PC-3 (cell line): Measurements from ENCODE around the gene PCCA. TPM values are rescaled to one million over a fixed set of nuclear protein-coding genes. Genes with fewer than 3 reads are reported as not detected.

ENCODE experiments used
- ATAC-seq: fragments of 200-7000 bp; cut with Tn5 transposase; 2 replicates; pipeline ENCODE4 v1.9.1; 2020; ENCODE audit warnings: mild to moderate bottlenecking, moderate library complexity
- BruUV-seq: library from RNA; stranded (reverse); fragments of 400-500 nt; replicated peaks from 2 replicates; lab custom pipeline; 2021; lab: Mats Ljungman, UMichigan
- CTCF ChIA-PET: fragments of 300-600 bp; sonication (Branson Sonifier 250); formaldehyde crosslinking; loops from one replicate; lab custom pipeline; 2022; ENCODE audit warnings: antibody characterized with exemption; lab: Charles Lee
- POLR2A ChIA-PET: fragments of 300-600 bp; sonication (Branson Sonifier 250); formaldehyde crosslinking; loops from one replicate; lab custom pipeline; 2022; ENCODE audit warnings: antibody characterized with exemption; ENCODE audit not compliant: unreplicated experiment; lab: Charles Lee
- DNase-seq: peaks from one replicate; pipeline ENCODE4 v3.0.0-alpha.2; 2015
- H2AFZ ChIP-seq: fragments of 300-600 bp; sonication (generic); 2 replicates; pipeline ENCODE4 v1.6.0; 2016; ENCODE audit warnings: antibody characterized with exemption, low read length
- H3F3A ChIP-seq: fragments of 300-600 bp; sonication (generic); one replicate; pipeline ENCODE4 v1.6.0; 2017; ENCODE audit warnings: antibody characterized with exemption, low read length, control low read depth, mild to moderate bottlenecking; ENCODE audit not compliant: unreplicated experiment
- H3K27ac ChIP-seq: fragments of 300-600 bp; sonication (generic); 2 replicates; pipeline ENCODE4 v1.5.1; 2016; ENCODE audit warnings: mild to moderate bottlenecking, low read length
- H3K27me3 ChIP-seq: fragments of 300-600 bp; sonication (generic); 2 replicates; pipeline ENCODE4 v1.6.1; 2016; ENCODE audit warnings: low read length, mixed read lengths
- H3K36me3 ChIP-seq: fragments of 300-600 bp; sonication (generic); 2 replicates; pipeline ENCODE4 v1.6.1; 2016; ENCODE audit warnings: low read depth, mixed run types, low read length, mixed read lengths
- H3K4me1 ChIP-seq: fragments of 300-600 bp; sonication (generic); 2 replicates; pipeline ENCODE4 v1.5.1; 2016; ENCODE audit warnings: low read length; ENCODE audit not compliant: insufficient read depth
- H3K4me2 ChIP-seq: fragments of 300-600 bp; sonication (generic); 2 replicates; pipeline ENCODE4 v1.6.0; 2016; ENCODE audit warnings: low read length
- H3K4me3 ChIP-seq: fragments of 300-600 bp; sonication (generic); 2 replicates; pipeline ENCODE4 v1.5.1; 2016; ENCODE audit warnings: mild to moderate bottlenecking, low read length, mixed read lengths
- H3K79me2 ChIP-seq: fragments of 300-600 bp; sonication (generic); 2 replicates; pipeline ENCODE4 v1.6.1; 2017; ENCODE audit warnings: low read length, mixed read lengths
- H3K9ac ChIP-seq: fragments of 300-600 bp; sonication (generic); 2 replicates; pipeline ENCODE4 v1.6.0; 2016; ENCODE audit warnings: mild to moderate bottlenecking, low read length
- H3K9me2 ChIP-seq: fragments of 300-600 bp; sonication (generic); replicated peaks from 2 replicates; pipeline ENCODE4 v1.6.1; 2016; ENCODE audit warnings: mixed run types, low read length, mixed read lengths
- H3K9me3 ChIP-seq: fragments of 300-600 bp; sonication (generic); 2 replicates; pipeline ENCODE4 v1.6.1; 2016; ENCODE audit warnings: low read length, mixed read lengths
- H4K20me1 ChIP-seq: fragments of 300-600 bp; sonication (generic); 2 replicates; pipeline ENCODE4 v1.6.1; 2016; ENCODE audit warnings: low read length, mixed read lengths
- EZH2 ChIP-seq: fragments of 300-600 bp; sonication (generic); IDR thresholded peaks from one replicate; pipeline ENCODE4 v1.6.1; 2017; ENCODE audit warnings: antibody characterized with exemption, mild to moderate bottlenecking, low read length; ENCODE audit not compliant: unreplicated experiment
- EZH2phosphoT487 ChIP-seq: fragments of 300-600 bp; sonication (generic); IDR thresholded peaks from 2 replicates; pipeline ENCODE4 v1.6.1; 2018; ENCODE audit warnings: mild to moderate bottlenecking, antibody characterized with exemption, low read length, borderline replicate concordance
- intact Hi-C: fragments of 100-400 bp; cut with micrococcal nuclease; formaldehyde crosslinking; loops from 2 replicates; pipeline ENCODE4 v1.9.0; 2023
- total RNA-seq: library from RNA; depleted of rRNA; stranded (reverse); fragments of >200 nt; gene quantifications from 2 replicates; pipeline ENCODE4 v1.2.3, GENCODE V29; 2014
- TF ChIP-seq, protein P1 (sequence below): fragments of 300-600 bp; sonication (generic); conservative IDR thresholded peaks from 2 replicates; pipeline ENCODE4 v1.5.1; 2017; ENCODE audit warnings: antibody characterized with exemption, low read depth, mild to moderate bottlenecking, low read length

Gene PCCA
- total RNA-seq, 1 experiment from 2014 or later, result 10.5 TPM

DNA sequence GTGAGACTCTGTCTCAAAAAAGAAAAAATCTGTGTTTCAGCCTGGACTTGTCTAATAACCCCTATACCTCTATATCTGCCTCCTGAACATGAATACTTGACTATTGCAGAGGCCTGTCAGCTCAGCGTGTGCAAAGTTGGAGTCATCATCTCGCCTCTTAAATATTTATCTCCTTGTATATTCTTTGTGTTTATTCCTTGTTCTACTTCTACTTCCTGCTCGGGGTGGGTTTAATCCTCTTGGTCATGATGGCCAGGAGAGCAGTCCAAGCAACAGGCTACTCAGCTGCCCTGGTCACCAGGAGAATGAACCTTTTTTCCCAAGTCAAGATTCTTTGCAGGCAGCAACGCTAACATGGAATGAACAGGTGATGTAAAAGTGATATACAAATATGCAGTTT lies 119.1 kb downstream of the PCCA start:
- POLR2A ChIA-PET, result no interaction called here
- no peaks in the 10 kb centered on the region for H3K79me2 ChIP-seq

DNA sequence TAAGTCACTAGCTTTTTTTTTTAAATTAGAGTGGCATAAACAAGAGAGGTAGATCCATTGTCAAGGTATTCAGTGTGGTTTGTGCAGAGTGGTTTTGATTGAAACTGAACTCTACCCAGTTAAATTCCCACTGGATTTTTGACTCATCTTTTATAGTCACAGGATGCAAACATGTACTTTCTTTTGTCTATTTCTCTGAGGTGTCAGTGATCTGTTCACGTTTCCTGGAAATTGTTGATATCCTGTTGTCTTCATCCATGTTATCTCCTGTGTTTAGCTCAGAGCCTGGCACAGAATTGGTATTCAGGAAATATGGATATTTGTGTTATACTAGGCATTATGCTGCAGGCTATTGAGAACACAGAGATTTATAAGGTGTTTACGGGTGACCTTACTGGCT lies 119.7 kb downstream of the PCCA start:
- Histone ChIP-seq H3K4me3 (no peak overlapping the region), H3K27ac (peak overlapping the region; percentile 24; the same call in 1 of the 2 replicates), H3K9me3 (no peaks in the 10 kb centered on the region), H3K9ac (no peak overlapping the region), H3K4me2 (0 out of 2 replicates have a peak overlapping the region, but pooled peaks have one; percentile 20), H2AFZ (no peak overlapping the region), H3K27me3 (no peaks in the 10 kb centered on the region), H3K79me2 (no peaks in the 10 kb centered on the region), H4K20me1 (no peaks in the 10 kb centered on the region), H3K4me1 (peaks cover 35% of the 10 kb centered on the region), H3F3A (no peaks in the 10 kb centered on the region), H3K36me3 (no peaks in the 10 kb centered on the region), H3K9me2 (no peaks in the 10 kb centered on the region)
- POLR2A ChIA-PET, result no interaction called here
- CTCF ChIA-PET, result no interaction called here
- intact Hi-C loops, result no loop called here
- DNase-seq (peak; percentile 47), ATAC-seq (peak; percentile 63)
- no TSS peak for BruUV-seq
- TF ChIP-seq EZH2phosphoT487, result no peak
- TF ChIP-seq EZH2, result no peak

More for the DNA sequence above, 119.1 kb downstream of the PCCA start:
- no peak overlapping the region for H3K9ac ChIP-seq
- no peak overlapping the region for H3K4me3 ChIP-seq
- peaks cover 39% of the 10 kb centered on the region for H3K4me1 ChIP-seq
- H3F3A ChIP-seq, result no peaks in the 10 kb centered on the region
- H3K27me3 ChIP-seq, result no peaks in the 10 kb centered on the region
- BruUV-seq, result no TSS peak
- peak overlapping the region; percentile 7; the same call in 1 of the 2 replicates for H3K27ac ChIP-seq
- no peak overlapping the region for H2AFZ ChIP-seq
- CTCF ChIA-PET, result no interaction called here
- intact Hi-C loops, result no loop called here
- no peaks in the 10 kb centered on the region for H4K20me1 ChIP-seq
- ATAC-seq (no peak), DNase-seq (no peak)
- no peaks in the 10 kb centered on the region for H3K9me2 ChIP-seq
- no peak for TF ChIP-seq EZH2
- no peak for TF ChIP-seq EZH2phosphoT487
- TF ChIP-seq, protein P1, sequence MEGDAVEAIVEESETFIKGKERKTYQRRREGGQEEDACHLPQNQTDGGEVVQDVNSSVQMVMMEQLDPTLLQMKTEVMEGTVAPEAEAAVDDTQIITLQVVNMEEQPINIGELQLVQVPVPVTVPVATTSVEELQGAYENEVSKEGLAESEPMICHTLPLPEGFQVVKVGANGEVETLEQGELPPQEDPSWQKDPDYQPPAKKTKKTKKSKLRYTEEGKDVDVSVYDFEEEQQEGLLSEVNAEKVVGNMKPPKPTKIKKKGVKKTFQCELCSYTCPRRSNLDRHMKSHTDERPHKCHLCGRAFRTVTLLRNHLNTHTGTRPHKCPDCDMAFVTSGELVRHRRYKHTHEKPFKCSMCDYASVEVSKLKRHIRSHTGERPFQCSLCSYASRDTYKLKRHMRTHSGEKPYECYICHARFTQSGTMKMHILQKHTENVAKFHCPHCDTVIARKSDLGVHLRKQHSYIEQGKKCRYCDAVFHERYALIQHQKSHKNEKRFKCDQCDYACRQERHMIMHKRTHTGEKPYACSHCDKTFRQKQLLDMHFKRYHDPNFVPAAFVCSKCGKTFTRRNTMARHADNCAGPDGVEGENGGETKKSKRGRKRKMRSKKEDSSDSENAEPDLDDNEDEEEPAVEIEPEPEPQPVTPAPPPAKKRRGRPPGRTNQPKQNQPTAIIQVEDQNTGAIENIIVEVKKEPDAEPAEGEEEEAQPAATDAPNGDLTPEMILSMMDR, result no peak
- no peaks in the 10 kb centered on the region for H3K9me3 ChIP-seq
- no peaks in the 10 kb centered on the region for H3K36me3 ChIP-seq
- H3K4me2 ChIP-seq, result no peak overlapping the region

DNA sequence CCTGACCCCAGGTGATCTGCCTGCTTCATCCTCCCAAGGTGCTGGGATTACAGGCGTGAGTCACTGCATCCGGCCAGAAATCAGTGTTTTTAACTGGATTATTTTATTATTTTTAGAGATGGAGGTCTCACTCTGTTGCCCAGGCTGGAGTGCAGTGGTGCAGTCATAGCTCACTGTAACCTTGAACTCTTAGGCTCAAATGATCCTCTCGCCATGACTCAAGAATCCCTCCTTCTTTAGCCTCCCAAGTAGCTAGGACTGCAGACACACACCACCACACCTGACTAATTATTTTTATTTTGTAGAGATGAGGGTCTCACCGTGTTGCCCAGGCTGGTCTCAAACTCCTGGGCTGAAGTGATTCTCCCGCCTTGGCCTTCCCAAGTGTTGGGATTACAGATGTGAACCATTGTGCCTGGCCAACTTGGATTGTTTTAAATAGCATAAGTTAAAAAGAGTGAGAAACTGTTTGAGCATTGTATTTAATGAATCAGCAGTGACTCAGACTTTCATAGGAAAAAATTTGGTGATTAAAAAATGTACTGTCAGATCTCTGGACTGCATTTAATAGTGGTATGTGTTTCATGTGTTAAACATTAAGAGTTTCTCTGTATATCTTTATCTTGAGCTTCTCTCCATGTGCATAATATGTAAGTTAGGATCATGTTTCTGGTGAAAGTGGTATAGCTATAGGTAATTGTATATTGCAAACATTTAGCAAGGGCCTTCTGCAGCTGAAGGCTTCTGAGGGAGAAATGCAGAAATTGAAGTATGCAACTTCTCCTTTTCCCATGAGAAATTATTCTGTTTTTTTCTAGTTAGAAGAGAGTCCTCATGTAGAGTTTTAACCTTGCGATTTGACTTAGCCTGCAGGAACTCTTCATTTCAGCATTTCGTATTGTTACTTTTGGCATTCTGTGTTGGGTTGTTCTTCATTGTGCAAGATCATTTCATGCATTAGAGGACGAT lies 121.2 kb downstream of the PCCA start:
- H3K36me3 ChIP-seq, result no peaks in the 10 kb centered on the region
- H3K79me2 ChIP-seq, result no peaks in the 10 kb centered on the region
- ChIA-PET POLR2A (no interaction called here), CTCF (interaction anchor here (0.5 kb wide), 1 partner anchor 166 kb away, joined by 3 read pairs; no protein-coding TSS in a partner anchor)
- no peak overlapping the region for H2AFZ ChIP-seq
- H3K4me3 ChIP-seq, result no peak overlapping the region
- H3K27me3 ChIP-seq, result no peaks in the 10 kb centered on the region
- no TSS peak for BruUV-seq
- H4K20me1 ChIP-seq, result no peaks in the 10 kb centered on the region
- ATAC-seq (peak; percentile 71), DNase-seq (peak; percentile 67)
- H3F3A ChIP-seq, result no peaks in the 10 kb centered on the region
- peak overlapping the region; percentile 54 for H3K27ac ChIP-seq
- no peaks in the 10 kb centered on the region for H3K9me3 ChIP-seq
- TF ChIP-seq, protein P1, result no peak
- no peak for TF ChIP-seq EZH2phosphoT487
- TF ChIP-seq EZH2, result no peak
- H3K9me2 ChIP-seq, result no peaks in the 10 kb centered on the region
- intact Hi-C loops, result loop anchor here (10.0 kb wide), 1 partner anchor 115 kb away; no protein-coding TSS in a partner anchor
- H3K4me1 ChIP-seq, result peaks cover 31% of the 10 kb centered on the region
- H3K4me2 ChIP-seq, result no peak overlapping the region
- H3K9ac ChIP-seq, result no peak overlapping the region
